Measurements from ENCODE around the gene HBZ.

DNA sequence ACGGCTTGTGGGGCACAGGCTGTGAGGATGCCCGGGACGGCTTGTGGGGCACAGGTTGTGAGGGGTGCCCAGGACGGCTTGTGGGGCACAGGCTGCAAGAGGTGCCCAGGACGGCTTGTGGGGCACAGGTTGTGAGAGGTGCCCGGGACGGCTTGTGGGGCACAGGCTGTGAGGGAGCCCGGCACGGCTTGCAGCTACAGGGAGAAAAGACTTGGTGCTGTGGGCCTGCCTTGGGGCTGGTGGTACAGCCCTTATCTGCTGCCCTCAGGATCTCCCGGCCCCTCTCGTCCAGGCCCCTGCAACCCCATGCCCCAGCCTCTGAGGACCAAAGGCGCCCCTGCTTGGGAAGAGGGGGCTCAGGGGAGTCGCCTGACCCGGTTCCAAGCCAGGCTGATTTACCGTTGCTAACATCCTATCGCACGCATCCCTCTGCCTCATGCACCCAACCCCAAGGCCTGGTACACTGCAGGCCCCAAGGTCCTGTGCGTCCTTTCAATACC, 8.3 kb downstream of the HBZ start:
- TF ChIP-seq, protein P1, sequence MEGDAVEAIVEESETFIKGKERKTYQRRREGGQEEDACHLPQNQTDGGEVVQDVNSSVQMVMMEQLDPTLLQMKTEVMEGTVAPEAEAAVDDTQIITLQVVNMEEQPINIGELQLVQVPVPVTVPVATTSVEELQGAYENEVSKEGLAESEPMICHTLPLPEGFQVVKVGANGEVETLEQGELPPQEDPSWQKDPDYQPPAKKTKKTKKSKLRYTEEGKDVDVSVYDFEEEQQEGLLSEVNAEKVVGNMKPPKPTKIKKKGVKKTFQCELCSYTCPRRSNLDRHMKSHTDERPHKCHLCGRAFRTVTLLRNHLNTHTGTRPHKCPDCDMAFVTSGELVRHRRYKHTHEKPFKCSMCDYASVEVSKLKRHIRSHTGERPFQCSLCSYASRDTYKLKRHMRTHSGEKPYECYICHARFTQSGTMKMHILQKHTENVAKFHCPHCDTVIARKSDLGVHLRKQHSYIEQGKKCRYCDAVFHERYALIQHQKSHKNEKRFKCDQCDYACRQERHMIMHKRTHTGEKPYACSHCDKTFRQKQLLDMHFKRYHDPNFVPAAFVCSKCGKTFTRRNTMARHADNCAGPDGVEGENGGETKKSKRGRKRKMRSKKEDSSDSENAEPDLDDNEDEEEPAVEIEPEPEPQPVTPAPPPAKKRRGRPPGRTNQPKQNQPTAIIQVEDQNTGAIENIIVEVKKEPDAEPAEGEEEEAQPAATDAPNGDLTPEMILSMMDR (IDR thresholded peaks at IDR 0.05): no peak
- TF ChIP-seq POLR2AphosphoS5 (IDR thresholded peaks at IDR 0.05; ENCODE audit: insufficient read depth in 1 of 2, low read depth in 1 of 2) (no peak), POLR2A (IDR thresholded peaks at IDR 0.05) (no peak)
